Tibial nerve (tissue), 4 donors: Measurements from ENCODE around the gene WDR74. TPM values are rescaled to one million over a fixed set of nuclear protein-coding genes. Genes with fewer than 3 reads are reported as not detected.
A peak's percentile ranks its signal among the peaks of the same experiment; 100 is the strongest.
"Not testable (repeated sequence)": the region's sequence is repeated elsewhere in the genome, so short reads cannot be mapped to it uniquely, and the experiment has no call there.

ENCODE experiments used
- DNase-seq, 2 donors: peaks; one replicate each; pipeline ENCODE4 v3.0.0-alpha.2; 2019; ENCODE audit warnings: low spot score in 2 of 2
- H3K27ac ChIP-seq, 4 donors: fragments of 200-600 bp; sonication (generic) in 3 of 4; one replicate each; pipeline ENCODE4 v1.5.1; 2017 to 2019; ENCODE audit warnings: mild to moderate bottlenecking in 1 of 4
- H3K27me3 ChIP-seq, 2 donors: fragments of 200-600 bp; sonication (generic) in 1 of 2; one replicate each; pipeline versions ENCODE4 v1.5.1 to v1.6.0; 2017 to 2019
- H3K36me3 ChIP-seq, 3 donors: fragments of 200-600 bp; sonication (generic); one replicate each; pipeline ENCODE4 v1.5.1; 2018 to 2019
- H3K4me1 ChIP-seq, 4 donors: fragments of 200-600 bp; sonication (generic) in 3 of 4; one replicate each; pipeline ENCODE4 v1.5.1; 2017 to 2019
- H3K4me3 ChIP-seq, 4 donors: fragments of 200-600 bp; sonication (generic) in 3 of 4; one replicate each; pipeline ENCODE4 v1.5.1; 2017 to 2019; ENCODE audit warnings: mild to moderate bottlenecking in 1 of 4, moderate library complexity in 1 of 4
- H3K9me3 ChIP-seq, 4 donors: fragments of 200-600 bp; sonication (generic) in 3 of 4; one replicate each; pipeline ENCODE4 v1.5.1; 2017 to 2019
- CTCF ChIP-seq, 5 experiments: fragments of 200-600 bp in 3 of 5; fragments of 450-650 bp in 2 of 5; sonication (generic) in 3 of 5; IDR thresholded peaks; one replicate each; pipeline ENCODE4 v1.5.1; 2016 to 2019; ENCODE audit warnings: antibody characterized with exemption in 5 of 5, mild to moderate bottlenecking in 3 of 5, moderate library complexity in 2 of 5
- EP300 ChIP-seq, 2 donors: sonication (generic); formaldehyde crosslinking; IDR thresholded peaks; one replicate each; pipeline ENCODE4 v1.6.1; 2017; ENCODE audit warnings: antibody characterized with exemption in 2 of 2, mild to moderate bottlenecking in 1 of 2
- POLR2A ChIP-seq, 2 donors: fragments of 450-650 bp; IDR thresholded peaks; one replicate each; pipeline ENCODE4 v1.6.1; 2017; ENCODE audit warnings: antibody characterized with exemption in 2 of 2, mild to moderate bottlenecking in 2 of 2, moderate library complexity in 2 of 2
- WGBS, 2 donors: methylation state at CpG; one replicate each; pipeline ENCODE4 v1.1.5; 2018; 5-methylcytosine and 5-hydroxymethylcytosine counted together
- total RNA-seq, 4 donors: library from RNA; depleted of rRNA; stranded (reverse); fragments of >200 nt; gene quantifications; one replicate each; pipeline ENCODE4 v1.1.0, GENCODE V29; 2016

Gene WDR74
- total RNA-seq, 4 donors from 2014 or later = 31.7 to 75.0 (median 48.0) TPM

GRCh38 chr11:62842171-62842741 is 2.9 kb upstream of the WDR74 start:
- TF ChIP-seq EP300 (IDR thresholded peaks at IDR 0.05) = no peak
- TF ChIP-seq POLR2A (IDR thresholded peaks at IDR 0.05) = no peak
- TF ChIP-seq CTCF (IDR thresholded peaks at IDR 0.05) = no peak
- H3K9me3 ChIP-seq = no peaks in the 10 kb centered on the region
- peak overlapping the region; percentile 98 to 100 (median 99) for H3K27ac ChIP-seq
- H3K27me3 ChIP-seq = no peaks in the 10 kb centered on the region
- no peak for DNase-seq
- WGBS, 2 donors = 6 to 7% methylated on average over 23 to 30 of the region's 30 CpGs
- peak overlapping the region; percentile 34 to 77 (median 58) for H3K4me3 ChIP-seq
- H3K4me1 ChIP-seq = peaks cover 0 to 30% (median 7%) of the 10 kb centered on the region in 4 donors
- peaks cover 0 to 2% (median 0%) of the 10 kb centered on the region in 3 donors for H3K36me3 ChIP-seq

- Histone ChIP-seq H3K9me3 (no peaks in the 10 kb centered on the region), H3K27ac (peak overlapping the region; percentile 98 to 100 (median 99)), H3K4me1 (peaks cover 0 to 30% (median 7%) of the 10 kb centered on the region in 4 donors), H3K36me3 (peaks cover 0 to 9% (median 0%) of the 10 kb centered on the region in 3 donors), H3K27me3 (no peaks in the 10 kb centered on the region), H3K4me3 (peak overlapping the region; percentile 69 to 97 (median 86))
- TF ChIP-seq POLR2A (IDR thresholded peaks at IDR 0.05) (peak; percentile 96 to 99), CTCF (IDR thresholded peaks at IDR 0.05) (peak in 1 of 5 experiments; percentile 35), EP300 (IDR thresholded peaks at IDR 0.05) (peak; percentile 63 to 100)
- 0 to 1% methylated on average over 33 of the region's 33 CpGs for WGBS, 2 donors
- peak; percentile 68 to 87 for DNase-seq
These were observed 2.2 kb upstream of the WDR74 start for GRCh38 chr11:62841361-62842170.

GRCh38 chr11:62840721-62841360 is 1.5 kb upstream of the WDR74 start:
- TF ChIP-seq EP300 (IDR thresholded peaks at IDR 0.05) = peak in 1 of 2 donors; percentile 8
- peak overlapping the region; percentile 69 to 97 (median 86) for H3K4me3 ChIP-seq
- WGBS, 2 donors = 1 to 2% methylated on average over 41 of the region's 41 CpGs
- H3K27me3 ChIP-seq, H3K9me3 ChIP-seq: not testable (repeated sequence)
- peaks cover 0 to 17% (median 0%) of the 10 kb centered on the region in 3 donors for H3K36me3 ChIP-seq
- peak overlapping the region; percentile 98 to 100 (median 99) for H3K27ac ChIP-seq
- peak; percentile 61 to 79 for DNase-seq
- peaks cover 0 to 36% (median 7%) of the 10 kb centered on the region in 4 donors for H3K4me1 ChIP-seq

GRCh38 chr11:62835336-62835735 is 4.1 kb downstream of the WDR74 start:
- H3K9me3 ChIP-seq = no peaks in the 10 kb centered on the region
- no peak overlapping the region for H3K27ac ChIP-seq
- peaks cover 0 to 59% (median 17%) of the 10 kb centered on the region in 4 donors for H3K4me1 ChIP-seq
- no peak overlapping the region for H3K4me3 ChIP-seq
- 81 to 82% methylated on average over 8 of the region's 8 CpGs for WGBS, 2 donors
- TF ChIP-seq CTCF (IDR thresholded peaks at IDR 0.05) (no peak), EP300 (IDR thresholded peaks at IDR 0.05) (no peak), POLR2A (IDR thresholded peaks at IDR 0.05) (no peak)
- H3K27me3 ChIP-seq = no peaks in the 10 kb centered on the region
- no peak for DNase-seq
- peaks cover 0 to 36% (median 11%) of the 10 kb centered on the region in 3 donors for H3K36me3 ChIP-seq

GRCh38 chr11:62832336-62833234 is 6.8 kb downstream of the WDR74 start, which contains the start of gene TEX54:
Gene TEX54 (minus strand): TSS chr11:62832841.
- TF ChIP-seq CTCF (IDR thresholded peaks at IDR 0.05) (no peak), POLR2A (IDR thresholded peaks at IDR 0.05) (peak in 1 of 2 donors; percentile 6)
- Histone ChIP-seq H3K4me1 (peaks cover 0 to 69% (median 29%) of the 10 kb centered on the region in 4 donors), H3K4me3 (peak within 1 kb of the TSS; percentile 79 to 96 (median 84)), H3K27me3 (no peaks in the 10 kb centered on the region), H3K36me3 (peaks cover 0 to 49% (median 11%) of the 10 kb centered on the region in 3 donors), H3K9me3 (no peaks in the 10 kb centered on the region), H3K27ac (peak within 1 kb of the TSS; percentile 88 to 98 (median 96))
- DNase-seq = no peak
- 3 to 9% methylated on average over 27 to 35 of the region's 40 CpGs for WGBS, 2 donors
